Activated CD4-positive, alpha-beta T cell treated with anti-CD3 and anti-CD28 coated beads for 48 hours (primary cell): ENCODE measurements around the gene COMMD6.

Experiments used
- DNase-seq: peaks from one replicate; pipeline ENCODE4 v3.0.0-alpha.2; 2020

COMMD6 gene

DNA sequence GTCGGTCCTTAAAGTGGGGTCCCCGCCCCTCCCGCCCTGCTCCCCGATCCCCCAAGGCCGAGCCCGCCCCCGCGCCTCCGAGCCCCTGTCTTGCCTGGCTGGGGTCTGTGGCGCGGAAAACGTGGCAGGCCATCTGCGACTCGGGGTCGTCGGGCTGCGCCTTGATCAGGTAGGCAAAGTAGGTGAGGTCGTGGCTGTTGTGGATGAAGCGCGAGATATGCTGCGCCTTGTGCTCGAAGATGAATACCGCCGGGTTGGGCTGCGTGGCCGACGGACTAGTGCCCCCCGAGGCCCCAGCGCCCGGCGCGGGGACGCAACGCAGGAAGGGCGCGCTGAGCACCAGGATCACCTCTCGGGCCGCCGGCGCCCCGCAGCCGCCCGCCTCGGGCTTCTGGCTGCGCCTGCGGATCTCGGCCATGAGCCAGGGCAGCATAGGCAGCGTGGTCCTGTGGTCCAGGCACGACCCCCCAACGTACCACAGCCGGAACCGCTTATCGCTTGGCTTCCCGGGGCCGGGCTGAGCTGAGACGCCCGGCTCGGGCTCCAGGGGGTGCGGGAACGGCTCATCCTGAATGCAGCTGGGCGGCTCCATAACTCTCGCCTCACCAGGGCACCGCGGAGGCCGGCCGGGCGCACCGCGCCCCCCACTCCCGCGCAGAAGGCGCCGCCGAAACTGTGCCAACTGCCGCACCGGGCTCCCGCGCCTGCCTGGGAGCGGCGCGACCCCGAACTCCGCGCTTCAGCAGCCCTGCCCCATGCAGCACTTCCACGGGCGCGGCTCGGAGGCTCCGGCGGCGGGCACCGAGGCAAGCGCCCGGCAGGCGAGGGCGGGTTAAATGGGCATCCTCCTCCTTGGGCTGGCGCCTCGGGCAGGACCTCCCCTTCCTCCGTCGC is 56.2 kb downstream of the COMMD6 start:
- peak; percentile 43 for DNase-seq

DNA sequence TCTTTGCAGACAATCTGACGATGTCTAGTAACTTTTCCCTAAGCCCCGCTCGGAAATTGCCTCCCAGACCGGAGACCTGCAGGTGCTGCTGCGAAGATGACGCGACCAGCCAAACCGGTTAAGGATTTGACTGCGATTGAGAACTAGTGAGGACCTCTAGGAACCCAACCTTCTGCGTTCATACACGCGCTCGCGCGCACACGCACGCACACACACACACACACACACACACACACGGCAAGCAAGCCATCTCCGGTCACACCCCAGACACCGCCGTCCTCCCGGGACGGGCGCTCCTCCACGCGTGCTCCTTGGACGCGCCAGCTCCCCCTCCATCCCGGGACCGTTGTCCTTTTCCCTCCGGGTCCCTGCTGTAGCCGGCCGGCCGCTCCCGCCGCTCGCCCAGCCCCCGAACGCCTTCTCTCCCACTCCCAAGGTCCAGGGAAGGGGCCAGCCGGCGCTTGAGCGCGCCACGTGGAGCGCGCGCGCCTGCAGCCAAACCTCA is 56.9 kb downstream of the COMMD6 start:
- peak; percentile 46 for DNase-seq

GRCh38 chr13:75479102-75479740 is 58.4 kb downstream of the COMMD6 start:
- DNase-seq, result no peak

GRCh38 chr13:75478659-75479058 is 59.0 kb downstream of the COMMD6 start:
- DNase-seq, result no peak
